Measurements from ENCODE around the gene IRX2.

GRCh38 chr5:2776337-2777302, 25.1 kb upstream of the IRX2 start:
- TF ChIP-seq GATA3 (IDR thresholded peaks at IDR 0.05; ENCODE audit: low read depth, low read length) (no peak), GATA2 (IDR thresholded peaks at IDR 0.05; ENCODE audit: low read depth, low read length) (no peak)
